Ectodermal cell (in vitro differentiated cells): ENCODE data around the gene UBE2D4.
"Not testable (repeated sequence)": the region's sequence is repeated elsewhere in the genome, so short reads cannot be mapped to it uniquely, and the experiment has no call there.

Experiments
- H3K27ac ChIP-seq: 2 replicates; pipeline ENCODE4 v1.7.0; 2013; ENCODE audit warnings: mild to moderate bottlenecking, low read depth, low read length; ENCODE audit not compliant: insufficient read depth, poor library complexity, severe bottlenecking
- H3K27me3 ChIP-seq: 2 replicates; pipeline ENCODE4 v1.7.0; 2013; ENCODE audit warnings: mild to moderate bottlenecking, low read length; ENCODE audit not compliant: insufficient read depth, control insufficient read depth, poor library complexity, severe bottlenecking
- H3K36me3 ChIP-seq: one replicate; pipeline ENCODE4 v1.7.0; 2013; ENCODE audit warnings: low read length; ENCODE audit not compliant: control insufficient read depth, insufficient read depth
- H3K4me1 ChIP-seq: one replicate; pipeline ENCODE4 v1.7.0; 2013; ENCODE audit warnings: low read length; ENCODE audit not compliant: control insufficient read depth, insufficient read depth
- H3K4me3 ChIP-seq: 2 replicates; pipeline ENCODE4 v1.7.0; 2013; ENCODE audit warnings: low read depth, low read length, control low read depth; ENCODE audit not compliant: insufficient read depth
- H3K9me3 ChIP-seq: 2 replicates; pipeline ENCODE4 v1.7.0; 2013; ENCODE audit warnings: mild to moderate bottlenecking, low read length, moderate library complexity; ENCODE audit not compliant: control insufficient read depth
- WGBS, 2 experiments: methylation state at CpG; one replicate each; pipeline ENCODE4 v1.1.7; 2013; ENCODE audit warnings: missing lambda C conversion rate in 2 of 2; 5-methylcytosine and 5-hydroxymethylcytosine counted together

Gene UBE2D4

GRCh38 chr7:43966392-43966791 lies 40.2 kb downstream of the UBE2D4 start:
- not testable (repeated sequence) for H3K36me3 ChIP-seq, H3K27ac ChIP-seq, H3K27me3 ChIP-seq, H3K9me3 ChIP-seq, H3K4me1 ChIP-seq, H3K4me3 ChIP-seq
- WGBS, 2 experiments: 93 to 94% methylated on average over 2 of the region's 3 CpGs

- not testable (repeated sequence) for H3K27ac ChIP-seq, H3K27me3 ChIP-seq
- 84% methylated on average over 5 of the region's 20 CpGs; no CpG with 5 or more reads in 1 of the 2 experiments for WGBS, 2 experiments
Observed at GRCh38 chr7:43968172-43969040, 42.2 kb downstream of the UBE2D4 start.

GRCh38 chr7:43969586-43969985 lies 43.4 kb downstream of the UBE2D4 start:
- H3K27ac ChIP-seq: not testable (repeated sequence)

More at GRCh38 chr7:43968172-43969040, 42.2 kb downstream of the UBE2D4 start:
- H3K4me3 ChIP-seq, H3K36me3 ChIP-seq, H3K4me1 ChIP-seq, H3K9me3 ChIP-seq: not testable (repeated sequence)

GRCh38 chr7:43970698-43971097 lies 44.5 kb downstream of the UBE2D4 start:
- H3K27me3 ChIP-seq, H3K36me3 ChIP-seq, H3K4me1 ChIP-seq, H3K9me3 ChIP-seq, H3K4me3 ChIP-seq, H3K27ac ChIP-seq: not testable (repeated sequence)
- 82 to 86% methylated on average over 3 of the region's 5 CpGs for WGBS, 2 experiments

More at GRCh38 chr7:43969586-43969985, 43.4 kb downstream of the UBE2D4 start:
- H3K4me1 ChIP-seq, H3K27me3 ChIP-seq, H3K36me3 ChIP-seq, H3K9me3 ChIP-seq, H3K4me3 ChIP-seq: not testable (repeated sequence)
- WGBS, 2 experiments: 94 to 96% methylated on average over 10 of the region's 11 CpGs

GRCh38 chr7:43974033-43974573 lies 47.9 kb downstream of the UBE2D4 start:
- not testable (repeated sequence) for H3K4me1 ChIP-seq, H3K9me3 ChIP-seq, H3K36me3 ChIP-seq, H3K27me3 ChIP-seq, H3K27ac ChIP-seq, H3K4me3 ChIP-seq
- WGBS, 2 experiments: 87 to 95% methylated on average over 2 to 4 of the region's 8 CpGs

GRCh38 chr7:43974725-43975482 lies 48.7 kb downstream of the UBE2D4 start:
- not testable (repeated sequence) for H3K27me3 ChIP-seq, H3K9me3 ChIP-seq, H3K4me3 ChIP-seq, H3K4me1 ChIP-seq, H3K36me3 ChIP-seq, H3K27ac ChIP-seq
- 93 to 94% methylated on average over 10 of the region's 10 CpGs for WGBS, 2 experiments

- 88 to 92% methylated on average over 1 of the region's 1 CpG for WGBS, 2 experiments
- Histone ChIP-seq H3K27ac (no peak overlapping the region), H3K9me3 (no peaks in the 10 kb centered on the region), H3K4me3 (no peak overlapping the region), H3K36me3 (no peaks in the 10 kb centered on the region), H3K4me1 (no peaks in the 10 kb centered on the region), H3K27me3 (no peaks in the 10 kb centered on the region)
Observed at GRCh38 chr7:43977525-43977924, 51.3 kb downstream of the UBE2D4 start.

- 89 to 97% methylated on average over 9 of the region's 11 CpGs for WGBS, 2 experiments
- H3K4me1 ChIP-seq, H3K9me3 ChIP-seq, H3K36me3 ChIP-seq, H3K27ac ChIP-seq, H3K4me3 ChIP-seq, H3K27me3 ChIP-seq: not testable (repeated sequence)
Observed at GRCh38 chr7:43978102-43978501, 51.9 kb downstream of the UBE2D4 start.

GRCh38 chr7:43982848-43983247 lies 56.6 kb downstream of the UBE2D4 start:
- not testable (repeated sequence) for H3K36me3 ChIP-seq, H3K27me3 ChIP-seq, H3K4me3 ChIP-seq, H3K27ac ChIP-seq, H3K4me1 ChIP-seq, H3K9me3 ChIP-seq
- whole genome bisulfite sequencing, 2 experiments: no CpG with 5 or more reads among the region's 6 CpGs

GRCh38 chr7:43983736-43984135 lies 57.5 kb downstream of the UBE2D4 start:
- WGBS, 2 experiments: 100% methylated on average over 1 of the region's 2 CpGs; no CpG with 5 or more reads in 1 of the 2 experiments
- not testable (repeated sequence) for H3K4me3 ChIP-seq, H3K27ac ChIP-seq, H3K27me3 ChIP-seq, H3K4me1 ChIP-seq, H3K36me3 ChIP-seq, H3K9me3 ChIP-seq
